H1 (cell line): ENCODE measurements around the gene CHDH. TPM values are rescaled to one million over a fixed set of nuclear protein-coding genes. Genes with fewer than 3 reads are reported as not detected.

Source experiments
- EZH2 ChIP-seq: fragments of 200-600 bp; sonication (generic); IDR thresholded peaks from 2 replicates; pipeline ENCODE4 v1.7.1; 2012; ENCODE audit warnings: low read depth, mild to moderate bottlenecking, moderate library complexity, low read length, inconsistent platforms; ENCODE audit not compliant: severe bottlenecking
- HDAC6 ChIP-seq: IDR thresholded peaks from one replicate; pipeline ENCODE4 v1.7.1; 2012; ENCODE audit warnings: low read depth, mild to moderate bottlenecking, inconsistent platforms, low read length, moderate library complexity
- polyA plus RNA-seq, 7 experiments: library from polyadenylated mRNA; depleted of rRNA in 3 of 7; stranded (reverse) in 5 of 7; unstranded in 2 of 7; fragments of >200 nt in 5 of 7; fragments of 200-250 nt in 2 of 7; gene quantifications; 1 replicate in 5 of 7; 2 replicates in 1 of 7; 4 replicates in 1 of 7; pipeline versions ENCODE4 v1.2.1 to v1.2.3, GENCODE V29; 2011 to 2013; ENCODE audit warnings: missing spikeins in 2 of 7, mixed read lengths in 2 of 7
- total RNA-seq: library from RNA; stranded (reverse); fragmentation: NEBNext Ultra II Directional; extraction: Animal tissue kit (Norgen Biotek cat#: 25700); gene quantifications from 2 replicates; pipeline ENCODE4 v1.2.1, GENCODE V29; 2021

CHDH gene
- total and polyA plus RNA-seq, 2 of the 8 experiments (the other 6 are each of a cell fraction or from before 2014, with no cell fraction given): 4.9 to 10.3 TPM

DNA sequence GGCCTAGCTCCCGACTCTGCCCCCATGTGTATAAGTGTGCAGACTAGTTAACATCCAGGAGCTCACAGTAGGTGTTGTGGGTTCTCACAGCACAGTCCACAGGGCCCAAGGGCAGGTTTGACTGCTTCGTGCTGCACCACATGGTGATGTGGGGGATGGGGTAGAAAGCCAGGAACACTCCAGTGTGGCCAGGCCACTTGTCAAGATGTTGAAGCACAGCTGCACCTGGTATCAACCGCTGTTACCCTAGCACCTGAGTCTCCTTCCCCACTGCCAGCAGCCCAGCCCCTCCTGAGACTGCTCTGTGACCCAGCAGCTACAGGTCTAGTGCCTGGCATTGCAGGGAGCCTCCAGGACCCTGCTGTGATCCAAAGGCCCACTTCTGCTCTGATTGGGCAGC lies 53.4 kb downstream of the CHDH start (continued):
- TF ChIP-seq EZH2 (no peak), HDAC6 (no peak)
